ENCODE results near the gene DNM3.
A peak's percentile ranks its signal among the peaks of the same experiment; 100 is the strongest.

The DNM3 gene

GRCh38 chr1:172245788-172246187 is 404.5 kb downstream of the DNM3 start:
- H3K4me3 ChIP-seq (ENCODE audit: low read length), result no peak overlapping the region
- TF ChIP-seq, protein P1, sequence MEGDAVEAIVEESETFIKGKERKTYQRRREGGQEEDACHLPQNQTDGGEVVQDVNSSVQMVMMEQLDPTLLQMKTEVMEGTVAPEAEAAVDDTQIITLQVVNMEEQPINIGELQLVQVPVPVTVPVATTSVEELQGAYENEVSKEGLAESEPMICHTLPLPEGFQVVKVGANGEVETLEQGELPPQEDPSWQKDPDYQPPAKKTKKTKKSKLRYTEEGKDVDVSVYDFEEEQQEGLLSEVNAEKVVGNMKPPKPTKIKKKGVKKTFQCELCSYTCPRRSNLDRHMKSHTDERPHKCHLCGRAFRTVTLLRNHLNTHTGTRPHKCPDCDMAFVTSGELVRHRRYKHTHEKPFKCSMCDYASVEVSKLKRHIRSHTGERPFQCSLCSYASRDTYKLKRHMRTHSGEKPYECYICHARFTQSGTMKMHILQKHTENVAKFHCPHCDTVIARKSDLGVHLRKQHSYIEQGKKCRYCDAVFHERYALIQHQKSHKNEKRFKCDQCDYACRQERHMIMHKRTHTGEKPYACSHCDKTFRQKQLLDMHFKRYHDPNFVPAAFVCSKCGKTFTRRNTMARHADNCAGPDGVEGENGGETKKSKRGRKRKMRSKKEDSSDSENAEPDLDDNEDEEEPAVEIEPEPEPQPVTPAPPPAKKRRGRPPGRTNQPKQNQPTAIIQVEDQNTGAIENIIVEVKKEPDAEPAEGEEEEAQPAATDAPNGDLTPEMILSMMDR (conservative IDR thresholded peaks at IDR 0.05; ENCODE audit: low read depth, low read length), result no peak
- no peak for DNase-seq (ENCODE audit: low read depth)

- no peak overlapping the region for H3K4me3 ChIP-seq (ENCODE audit: low read length)
- DNase-seq (ENCODE audit: low read depth), result no peak
- TF ChIP-seq, protein P1 (conservative IDR thresholded peaks at IDR 0.05; ENCODE audit: low read depth, low read length), result no peak
Measured at GRCh38 chr1:172246521-172247390, 405.5 kb downstream of the DNM3 start.

DNA sequence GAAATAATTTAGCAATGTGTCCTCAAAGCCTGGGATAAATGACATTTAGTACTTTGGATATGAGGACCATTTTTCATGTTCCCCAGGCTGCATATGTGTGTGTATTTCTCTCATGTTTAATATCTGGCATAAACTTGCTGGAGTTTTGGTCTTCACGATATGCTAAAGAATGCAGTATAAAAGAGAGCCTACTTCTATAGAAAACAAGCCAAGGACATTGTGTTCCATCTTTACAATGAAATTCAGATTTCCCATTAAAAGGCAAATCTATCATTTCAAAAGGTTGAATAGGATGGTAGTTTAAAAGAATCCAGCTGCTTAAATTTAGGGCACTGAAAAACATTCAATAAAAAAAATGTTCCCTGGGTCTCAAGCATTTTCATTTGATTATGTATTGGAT is 410.2 kb downstream of the DNM3 start:
- TF ChIP-seq, protein P1 (conservative IDR thresholded peaks at IDR 0.05; ENCODE audit: low read depth, low read length), result no peak
- no peak for DNase-seq (ENCODE audit: low read depth)
- H3K4me3 ChIP-seq (ENCODE audit: low read length), result no peak overlapping the region

DNA sequence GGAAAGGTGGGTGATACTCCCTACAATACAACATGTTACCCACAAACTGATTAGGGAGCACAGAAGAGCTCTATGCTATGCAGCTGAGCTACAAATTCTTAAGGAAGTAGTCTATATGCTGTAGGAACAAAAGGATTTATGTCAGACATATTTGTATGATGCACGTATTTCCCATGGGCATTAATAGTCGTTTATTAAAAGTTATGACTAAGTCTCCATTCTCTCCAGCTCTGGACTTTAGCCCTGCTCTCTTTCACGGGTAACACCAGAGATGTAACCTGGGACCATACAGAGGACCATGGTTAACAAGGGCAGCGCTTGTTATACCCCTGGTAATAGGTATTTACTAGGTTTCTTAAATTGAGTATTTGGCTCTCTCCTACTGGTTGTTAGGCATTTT is 411.0 kb downstream of the DNM3 start:
- TF ChIP-seq, protein P1 (conservative IDR thresholded peaks at IDR 0.05; ENCODE audit: low read depth, low read length), result no peak
- H3K4me3 ChIP-seq (ENCODE audit: low read length), result no peak overlapping the region
- no peak for DNase-seq (ENCODE audit: low read depth)

- no peak overlapping the region for H3K4me3 ChIP-seq (ENCODE audit: low read length)
- no peak for DNase-seq (ENCODE audit: low read depth)
- TF ChIP-seq, protein P1 (conservative IDR thresholded peaks at IDR 0.05; ENCODE audit: low read depth, low read length), result no peak
Measured at GRCh38 chr1:172252958-172253357, 411.7 kb downstream of the DNM3 start.

DNA sequence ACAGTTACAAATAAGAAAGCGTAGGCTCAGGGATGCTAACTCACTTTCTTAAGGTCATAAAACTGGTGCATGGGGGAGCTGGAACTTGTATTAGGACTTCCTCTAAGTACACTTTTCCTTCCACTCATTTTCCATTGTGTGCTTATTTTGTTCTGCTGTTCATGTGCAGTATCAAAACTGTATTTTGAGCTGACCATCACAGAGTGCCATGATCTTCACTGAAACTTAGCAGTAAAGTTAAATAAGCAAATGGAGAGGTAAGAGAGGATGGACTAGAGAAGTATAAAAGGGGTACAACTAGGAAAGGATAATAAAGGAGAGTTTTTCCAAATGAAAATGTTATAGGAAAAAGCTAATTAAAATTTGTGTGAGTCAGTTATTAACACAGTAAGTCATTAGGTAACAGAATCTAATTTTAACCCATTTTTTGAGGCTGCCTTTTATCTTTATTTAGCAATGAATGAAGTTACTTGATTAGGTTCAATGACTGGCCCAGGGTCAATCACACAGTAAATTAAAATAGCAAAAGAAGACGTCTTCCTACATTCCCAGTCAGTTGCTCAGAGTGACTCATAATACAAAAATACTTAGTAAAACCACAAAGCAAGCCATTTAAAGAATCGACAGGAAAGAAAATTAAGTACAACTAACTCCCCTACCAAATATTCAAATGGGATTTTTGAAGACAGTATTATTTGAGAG is 413.4 kb downstream of the DNM3 start:
- H3K4me3 ChIP-seq (ENCODE audit: low read length), result no peak overlapping the region
- TF ChIP-seq, protein P1 (conservative IDR thresholded peaks at IDR 0.05; ENCODE audit: low read depth, low read length), result no peak
- DNase-seq (ENCODE audit: low read depth), result peak; percentile 86

DNA sequence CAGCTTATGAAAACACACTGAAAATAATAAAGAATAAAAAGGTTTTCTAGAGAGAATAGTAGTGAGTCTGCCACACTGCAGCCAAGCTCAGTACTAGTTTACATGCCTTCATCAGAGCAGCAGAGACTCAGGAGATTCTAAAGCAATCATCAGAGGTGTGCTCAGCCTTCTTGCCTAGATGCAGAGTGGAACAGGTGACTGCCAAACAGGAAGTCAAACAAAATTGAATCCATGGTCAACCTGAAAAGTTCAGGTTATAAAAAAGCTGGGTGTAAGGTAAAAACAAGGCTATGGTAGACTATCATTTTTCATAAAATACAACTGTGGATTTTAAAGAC is 413.9 kb downstream of the DNM3 start:
- DNase-seq (ENCODE audit: low read depth), result no peak
- peak overlapping the region; percentile 27 for H3K4me3 ChIP-seq (ENCODE audit: low read length)
- TF ChIP-seq, protein P1 (conservative IDR thresholded peaks at IDR 0.05; ENCODE audit: low read depth, low read length), result no peak
